Parathyroid adenoma (tissue), 2 donors: ENCODE results near the gene TRIM9.

Source experiments
- H2AFZ ChIP-seq: fragments of 300-600 bp; sonication (generic); one replicate; pipeline ENCODE4 v1.7.0; 2017; ENCODE audit warnings: antibody characterized with exemption, mild to moderate bottlenecking
- H3K27ac ChIP-seq: fragments of 300-600 bp; sonication (generic); one replicate; pipeline ENCODE4 v1.7.0; 2017
- H3K27me3 ChIP-seq: fragments of 300-600 bp; sonication (generic); one replicate; pipeline ENCODE4 v1.7.0; 2017; ENCODE audit warnings: low read length; ENCODE audit not compliant: control insufficient read depth, insufficient read depth
- H3K36me3 ChIP-seq: fragments of 300-600 bp; sonication (generic); one replicate; pipeline ENCODE4 v1.7.0; 2017; ENCODE audit warnings: low read length; ENCODE audit not compliant: control insufficient read depth, insufficient read depth
- H3K4me1 ChIP-seq: fragments of 300-600 bp; sonication (generic); one replicate; pipeline ENCODE4 v1.7.0; 2017; ENCODE audit warnings: control low read depth
- H3K4me2 ChIP-seq: fragments of 300-600 bp; sonication (generic); one replicate; pipeline ENCODE4 v1.7.0; 2017; ENCODE audit warnings: low read length
- H3K4me3 ChIP-seq: fragments of 300-600 bp; sonication (generic); one replicate; pipeline ENCODE4 v1.7.0; 2017; ENCODE audit warnings: low read depth, low read length
- H3K79me2 ChIP-seq: fragments of 300-600 bp; sonication (generic); one replicate; pipeline ENCODE4 v1.7.0; 2017; ENCODE audit warnings: control low read depth
- H3K9ac ChIP-seq: fragments of 300-600 bp; sonication (generic); one replicate; pipeline ENCODE4 v1.7.0; 2017; ENCODE audit warnings: mild to moderate bottlenecking
- H3K9me3 ChIP-seq: fragments of 300-600 bp; sonication (generic); one replicate; pipeline ENCODE4 v1.7.0; 2017; ENCODE audit warnings: low read length; ENCODE audit not compliant: control insufficient read depth
- TF ChIP-seq, protein P1 (sequence below): fragments of 300-600 bp; sonication (generic); IDR thresholded peaks from one replicate; pipeline ENCODE4 v1.7.0; 2017; ENCODE audit warnings: antibody characterized with exemption, mild to moderate bottlenecking
- donor health status: primary hyperparathyroidism.

Gene TRIM9

DNA sequence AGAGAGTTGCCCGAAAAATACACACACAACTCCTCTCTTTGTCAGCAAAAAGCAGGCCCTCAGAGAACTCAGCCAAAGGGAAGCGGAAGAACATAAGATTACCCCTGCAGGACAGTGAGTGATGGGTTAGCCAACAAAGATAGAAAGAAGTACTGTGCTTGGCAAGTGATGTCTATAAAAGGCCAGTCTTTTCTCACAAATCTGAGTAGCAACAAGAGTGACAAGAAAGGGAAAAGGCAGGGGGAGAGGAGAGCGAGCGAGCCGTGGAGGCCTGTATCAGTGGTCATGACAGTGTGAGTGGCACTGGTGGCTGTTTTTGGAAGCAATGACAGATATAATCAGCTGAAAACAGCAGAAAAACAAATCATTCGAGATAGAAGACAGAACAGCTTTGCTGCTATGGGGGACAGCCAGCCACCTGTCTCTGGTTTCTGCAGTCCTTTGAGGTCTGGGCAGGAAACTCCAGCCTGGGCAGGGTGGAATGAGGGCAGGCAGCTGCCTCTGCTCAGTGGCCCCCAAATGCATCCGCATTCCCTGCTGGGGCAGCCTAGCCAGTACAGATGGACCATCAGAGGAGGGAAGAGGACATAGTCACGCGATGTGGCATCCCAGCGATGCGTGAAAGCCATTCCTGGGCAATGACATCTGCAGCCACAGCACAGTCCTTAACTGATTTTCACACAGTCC lies 74.7 kb downstream of the TRIM9 start:
- no peak overlapping the region for H3K9ac ChIP-seq
- H3K4me3 ChIP-seq: no peak overlapping the region
- H3K4me1 ChIP-seq: peaks cover 21% of the 10 kb centered on the region
- TF ChIP-seq, protein P1, sequence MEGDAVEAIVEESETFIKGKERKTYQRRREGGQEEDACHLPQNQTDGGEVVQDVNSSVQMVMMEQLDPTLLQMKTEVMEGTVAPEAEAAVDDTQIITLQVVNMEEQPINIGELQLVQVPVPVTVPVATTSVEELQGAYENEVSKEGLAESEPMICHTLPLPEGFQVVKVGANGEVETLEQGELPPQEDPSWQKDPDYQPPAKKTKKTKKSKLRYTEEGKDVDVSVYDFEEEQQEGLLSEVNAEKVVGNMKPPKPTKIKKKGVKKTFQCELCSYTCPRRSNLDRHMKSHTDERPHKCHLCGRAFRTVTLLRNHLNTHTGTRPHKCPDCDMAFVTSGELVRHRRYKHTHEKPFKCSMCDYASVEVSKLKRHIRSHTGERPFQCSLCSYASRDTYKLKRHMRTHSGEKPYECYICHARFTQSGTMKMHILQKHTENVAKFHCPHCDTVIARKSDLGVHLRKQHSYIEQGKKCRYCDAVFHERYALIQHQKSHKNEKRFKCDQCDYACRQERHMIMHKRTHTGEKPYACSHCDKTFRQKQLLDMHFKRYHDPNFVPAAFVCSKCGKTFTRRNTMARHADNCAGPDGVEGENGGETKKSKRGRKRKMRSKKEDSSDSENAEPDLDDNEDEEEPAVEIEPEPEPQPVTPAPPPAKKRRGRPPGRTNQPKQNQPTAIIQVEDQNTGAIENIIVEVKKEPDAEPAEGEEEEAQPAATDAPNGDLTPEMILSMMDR: no peak
- no peak overlapping the region for H3K4me2 ChIP-seq
- no peaks in the 10 kb centered on the region for H3K9me3 ChIP-seq
- H3K27me3 ChIP-seq: no peaks in the 10 kb centered on the region
- H3K36me3 ChIP-seq: no peaks in the 10 kb centered on the region
- peak overlapping the region; percentile 68 for H2AFZ ChIP-seq
- H3K27ac ChIP-seq: peak overlapping the region; percentile 69
- H3K79me2 ChIP-seq: no peaks in the 10 kb centered on the region

GRCh38 chr14:51019089-51019488 lies 75.8 kb downstream of the TRIM9 start:
- Histone ChIP-seq H3K9ac (no peak overlapping the region), H3K9me3 (no peaks in the 10 kb centered on the region), H3K79me2 (no peaks in the 10 kb centered on the region), H3K27me3 (no peaks in the 10 kb centered on the region), H2AFZ (no peak overlapping the region), H3K27ac (no peak overlapping the region), H3K4me2 (no peak overlapping the region), H3K4me3 (no peak overlapping the region), H3K4me1 (peaks cover 21% of the 10 kb centered on the region), H3K36me3 (no peaks in the 10 kb centered on the region)
- TF ChIP-seq, protein P1: no peak

DNA sequence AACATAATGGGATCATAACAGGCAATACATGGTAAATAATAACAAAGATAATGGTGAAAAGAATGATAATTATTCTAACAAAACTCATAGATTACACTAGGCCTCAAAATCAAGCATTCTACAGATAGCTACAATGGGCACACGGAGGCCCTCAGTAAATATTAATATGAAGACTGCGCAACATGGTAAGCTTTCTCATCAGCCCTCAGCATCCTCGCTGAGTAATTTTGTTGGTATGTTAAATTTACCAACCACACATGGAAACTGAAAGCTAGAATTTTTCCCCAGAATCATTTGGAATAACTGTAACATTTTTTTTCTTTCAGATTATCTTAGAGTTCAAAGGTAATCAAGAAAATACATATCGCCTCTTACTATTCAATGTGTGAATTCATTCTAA lies 76.4 kb downstream of the TRIM9 start:
- no peak overlapping the region for H3K27ac ChIP-seq
- H3K4me3 ChIP-seq: no peak overlapping the region
- peaks cover 21% of the 10 kb centered on the region for H3K4me1 ChIP-seq
- TF ChIP-seq, protein P1: no peak
- H3K79me2 ChIP-seq: no peaks in the 10 kb centered on the region
- H2AFZ ChIP-seq: no peak overlapping the region
- no peak overlapping the region for H3K4me2 ChIP-seq
- no peaks in the 10 kb centered on the region for H3K36me3 ChIP-seq
- H3K27me3 ChIP-seq: no peaks in the 10 kb centered on the region
- no peaks in the 10 kb centered on the region for H3K9me3 ChIP-seq
- H3K9ac ChIP-seq: no peak overlapping the region

- Histone ChIP-seq H3K27ac (no peak overlapping the region), H3K27me3 (no peaks in the 10 kb centered on the region), H3K4me3 (no peak overlapping the region), H3K4me1 (peaks cover 3% of the 10 kb centered on the region), H3K9ac (no peak overlapping the region), H3K79me2 (no peaks in the 10 kb centered on the region), H2AFZ (no peak overlapping the region), H3K9me3 (no peaks in the 10 kb centered on the region), H3K36me3 (no peaks in the 10 kb centered on the region), H3K4me2 (no peak overlapping the region)
- TF ChIP-seq, protein P1: no peak
Observed at GRCh38 chr14:51014625-51015024, 80.3 kb downstream of the TRIM9 start.

DNA sequence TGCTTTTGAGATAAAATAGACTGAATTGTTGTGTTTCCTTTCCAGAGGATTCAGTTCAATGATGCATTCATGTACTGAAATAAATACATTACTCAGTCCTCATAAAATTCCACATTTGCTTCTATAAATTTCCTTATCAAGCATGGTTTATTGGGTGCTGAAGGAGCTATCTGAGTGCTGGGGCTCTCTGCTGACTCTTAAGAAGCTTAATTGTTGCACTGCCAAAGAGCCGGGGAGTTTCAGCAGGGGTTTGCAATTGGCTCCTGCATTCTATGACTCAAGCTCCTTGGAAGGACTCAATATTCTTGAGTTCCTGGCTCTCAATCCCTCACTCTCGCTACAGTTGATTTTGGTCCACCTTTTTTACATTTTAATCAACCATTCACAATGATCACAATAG lies 80.8 kb downstream of the TRIM9 start:
- H3K9ac ChIP-seq: no peak overlapping the region
- TF ChIP-seq, protein P1: no peak
- no peaks in the 10 kb centered on the region for H3K36me3 ChIP-seq
- H3K79me2 ChIP-seq: no peaks in the 10 kb centered on the region
- no peak overlapping the region for H3K4me3 ChIP-seq
- no peak overlapping the region for H3K4me2 ChIP-seq
- no peaks in the 10 kb centered on the region for H3K27me3 ChIP-seq
- no peaks in the 10 kb centered on the region for H3K9me3 ChIP-seq
- no peak overlapping the region for H2AFZ ChIP-seq
- peaks cover 4% of the 10 kb centered on the region for H3K4me1 ChIP-seq
- no peak overlapping the region for H3K27ac ChIP-seq
